H1 (cell line): ENCODE measurements around the gene LAMA3. TPM values are rescaled to one million over a fixed set of nuclear protein-coding genes. Genes with fewer than 3 reads are reported as not detected.

Source experiments
- BCL11A ChIP-seq, 2 experiments: IDR thresholded peaks; one replicate each; pipeline ENCODE4 v1.6.1; 2011; ENCODE audit warnings: low read depth in 2 of 2, low read length in 2 of 2, mild to moderate bottlenecking in 2 of 2
- CBX5 ChIP-seq: fragments of 300-800, 300-1000 bp; sonication (generic); IDR thresholded peaks from 2 replicates; pipeline ENCODE4 v1.7.1; 2016; ENCODE audit warnings: antibody characterized with exemption, low read length, low read depth
- EZH2 ChIP-seq: fragments of 200-600 bp; sonication (generic); IDR thresholded peaks from 2 replicates; pipeline ENCODE4 v1.7.1; 2012; ENCODE audit warnings: low read depth, mild to moderate bottlenecking, moderate library complexity, low read length, inconsistent platforms; ENCODE audit not compliant: severe bottlenecking
- GTF2F1 ChIP-seq: IDR thresholded peaks from 2 replicates; pipeline ENCODE4 v1.6.1; 2012; ENCODE audit warnings: low read depth, low read length, improper control_type of control experiment, borderline replicate concordance
- POLR2A ChIP-seq, 2 experiments: IDR thresholded peaks; 1 replicate in 1 of 2; 2 replicates in 1 of 2; pipeline ENCODE4 v1.6.1; 2011; ENCODE audit warnings: low read depth in 2 of 2, low read length in 2 of 2, mild to moderate bottlenecking in 2 of 2; ENCODE audit errors: control extremely low read depth in 1 of 2
- RFX5 ChIP-seq: IDR thresholded peaks from 2 replicates; pipeline ENCODE4 v1.6.1; 2011; ENCODE audit warnings: low read depth, low read length, improper control_type of control experiment, borderline replicate concordance
- SIRT6 ChIP-seq: IDR thresholded peaks from one replicate; pipeline ENCODE4 v1.7.1; 2012; ENCODE audit warnings: low read length, inconsistent platforms
- YY1 ChIP-seq: IDR thresholded peaks from 2 replicates; pipeline ENCODE4 v1.6.1; 2011; ENCODE audit warnings: low read depth, mild to moderate bottlenecking, low read length
- polyA plus RNA-seq, 7 experiments: library from polyadenylated mRNA; depleted of rRNA in 3 of 7; stranded (reverse) in 5 of 7; unstranded in 2 of 7; fragments of >200 nt in 5 of 7; fragments of 200-250 nt in 2 of 7; gene quantifications; 1 replicate in 5 of 7; 2 replicates in 1 of 7; 4 replicates in 1 of 7; pipeline versions ENCODE4 v1.2.1 to v1.2.3, GENCODE V29; 2011 to 2013; ENCODE audit warnings: missing spikeins in 2 of 7, mixed read lengths in 2 of 7
- total RNA-seq: library from RNA; stranded (reverse); fragmentation: NEBNext Ultra II Directional; extraction: Animal tissue kit (Norgen Biotek cat#: 25700); gene quantifications from 2 replicates; pipeline ENCODE4 v1.2.1, GENCODE V29; 2021
- TF ChIP-seq, protein P1 (sequence below): IDR thresholded peaks from 2 replicates; pipeline ENCODE4 v1.6.1; 2012; ENCODE audit warnings: inconsistent platforms

Gene LAMA3
- total and polyA plus RNA-seq, 2 of the 8 experiments (the other 6 are each of a cell fraction or from before 2014, with no cell fraction given) = 0.76 to 5.0 TPM

DNA sequence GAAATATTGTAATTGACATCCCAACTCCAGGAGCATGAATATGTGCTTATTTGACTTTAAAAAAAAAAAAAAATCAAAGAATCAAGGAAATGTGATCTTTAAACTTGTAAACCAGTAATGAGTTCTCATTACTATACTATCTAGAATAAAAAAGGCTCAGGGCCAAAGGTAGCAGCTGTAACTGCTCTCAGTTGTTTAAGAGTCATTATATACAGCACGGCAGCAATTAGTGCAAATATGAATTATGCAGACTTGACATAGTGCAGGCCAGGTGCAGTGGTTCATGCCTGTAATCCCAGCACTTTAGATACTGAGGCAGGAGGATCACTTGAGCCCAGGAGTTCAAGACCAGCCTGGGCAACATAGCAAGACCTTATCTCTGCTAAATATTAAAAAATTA lies 199.6 kb downstream of the LAMA3 start (continued):
- TF ChIP-seq CBX5 = no peak
- TF ChIP-seq, protein P1, sequence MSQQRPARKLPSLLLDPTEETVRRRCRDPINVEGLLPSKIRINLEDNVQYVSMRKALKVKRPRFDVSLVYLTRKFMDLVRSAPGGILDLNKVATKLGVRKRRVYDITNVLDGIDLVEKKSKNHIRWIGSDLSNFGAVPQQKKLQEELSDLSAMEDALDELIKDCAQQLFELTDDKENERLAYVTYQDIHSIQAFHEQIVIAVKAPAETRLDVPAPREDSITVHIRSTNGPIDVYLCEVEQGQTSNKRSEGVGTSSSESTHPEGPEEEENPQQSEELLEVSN = no peak
- TF ChIP-seq BCL11A (IDR thresholded peaks at IDR 0.05; ENCODE audit: low read depth in 2 of 2, low read length in 2 of 2) = no peak
- no peak for TF ChIP-seq EZH2
- TF ChIP-seq RFX5 = no peak
- TF ChIP-seq SIRT6 = no peak
- TF ChIP-seq POLR2A (IDR thresholded peaks at IDR 0.05; ENCODE audit: control extremely low read depth in 1 of 2, low read depth in 2 of 2, low read length in 2 of 2) = no peak
- TF ChIP-seq GTF2F1 = no peak
- no peak for TF ChIP-seq YY1
